Mesenchymal stem cell (in vitro differentiated cells and primary cell): Measurements from ENCODE around the gene IL10RB.

ENCODE experiments used
- DNase-seq: peaks from one replicate; pipeline ENCODE4 v3.0.0-alpha.2; 2013
- H2AFZ ChIP-seq: one replicate; pipeline ENCODE4 v1.6.1; 2013; ENCODE audit warnings: low read depth, mild to moderate bottlenecking, control low read depth, inconsistent platforms, low read length, moderate library complexity
- H2AK5ac ChIP-seq: 2 replicates; pipeline ENCODE4 v1.6.1; 2013; ENCODE audit warnings: low read length, moderate library complexity, mild to moderate bottlenecking, inconsistent platforms; ENCODE audit not compliant: severe bottlenecking
- H2BK120ac ChIP-seq: one replicate; pipeline ENCODE4 v1.6.1; 2013; ENCODE audit warnings: low read depth, mild to moderate bottlenecking, inconsistent platforms, low read length, moderate library complexity
- H2BK12ac ChIP-seq, 2 experiments: one replicate each; pipeline ENCODE4 v1.6.1; 2013; ENCODE audit warnings: inconsistent platforms in 2 of 2, low read length in 2 of 2, mild to moderate bottlenecking in 2 of 2, moderate library complexity in 2 of 2, control low read depth in 1 of 2
- H2BK15ac ChIP-seq: one replicate; pipeline ENCODE4 v1.6.1; 2013; ENCODE audit warnings: mild to moderate bottlenecking, low read depth, inconsistent platforms; ENCODE audit not compliant: poor library complexity, severe bottlenecking
- H2BK5ac ChIP-seq: 2 replicates; pipeline ENCODE4 v1.6.1; 2013; ENCODE audit warnings: low read depth, mild to moderate bottlenecking, low read length, control low read depth, inconsistent platforms; ENCODE audit not compliant: poor library complexity, severe bottlenecking
- H3K14ac ChIP-seq, 2 experiments: one replicate each; pipeline ENCODE4 v1.6.1; 2013; ENCODE audit warnings: inconsistent platforms in 2 of 2, low read length in 2 of 2, control low read depth in 1 of 2, mild to moderate bottlenecking in 1 of 2, moderate library complexity in 1 of 2
- H3K18ac ChIP-seq, 2 experiments: one replicate each; pipeline ENCODE4 v1.6.1; 2013; ENCODE audit warnings: inconsistent platforms in 2 of 2, low read length in 2 of 2, control low read depth in 1 of 2, low read depth in 1 of 2, mild to moderate bottlenecking in 1 of 2
- H3K23ac ChIP-seq, 2 experiments: one replicate each; pipeline ENCODE4 v1.6.1; 2013; ENCODE audit warnings: inconsistent platforms in 2 of 2, low read length in 2 of 2, mild to moderate bottlenecking in 2 of 2, moderate library complexity in 2 of 2, control low read depth in 1 of 2
- H3K27ac ChIP-seq: 2 replicates; pipeline ENCODE4 v1.5.1; 2013; ENCODE audit warnings: mild to moderate bottlenecking, moderate library complexity, low read length, control low read depth, inconsistent platforms; ENCODE audit not compliant: poor library complexity, severe bottlenecking
- H3K27me3 ChIP-seq, 2 experiments: 2 replicates each; pipeline versions ENCODE4 v1.6.1 to v1.7.0; 2013; ENCODE audit warnings: low read length in 2 of 2, mild to moderate bottlenecking in 2 of 2, moderate library complexity in 2 of 2, control low read depth in 1 of 2, inconsistent platforms in 1 of 2; ENCODE audit not compliant: control insufficient read depth in 1 of 2, insufficient read depth in 1 of 2
- H3K36me3 ChIP-seq, 2 experiments: 2 replicates each; pipeline versions ENCODE4 v1.6.1 to v1.7.0; 2013; ENCODE audit warnings: low read length in 2 of 2, control low read depth in 1 of 2, inconsistent platforms in 1 of 2, low read depth in 1 of 2, mild to moderate bottlenecking in 1 of 2; ENCODE audit not compliant: insufficient read depth in 2 of 2, control insufficient read depth in 1 of 2
- H3K4ac ChIP-seq, 2 experiments: one replicate each; pipeline ENCODE4 v1.6.1; 2013; ENCODE audit warnings: inconsistent platforms in 2 of 2, low read length in 2 of 2, mild to moderate bottlenecking in 2 of 2, moderate library complexity in 2 of 2, control low read depth in 1 of 2, low read depth in 1 of 2
- H3K4me1 ChIP-seq: 2 replicates; pipeline ENCODE4 v1.6.1; 2013; ENCODE audit warnings: low read depth, low read length, control low read depth; ENCODE audit not compliant: control insufficient read depth, insufficient read depth
- H3K4me2 ChIP-seq: 2 replicates; pipeline ENCODE4 v1.6.1; 2013; ENCODE audit warnings: low read length, mild to moderate bottlenecking, inconsistent platforms; ENCODE audit not compliant: poor library complexity, severe bottlenecking
- H3K4me3 ChIP-seq, 2 experiments: 2 replicates each; pipeline versions ENCODE4 v1.5.1 to v1.7.0; 2013; ENCODE audit warnings: low read length in 2 of 2, mild to moderate bottlenecking in 2 of 2, control low read depth in 1 of 2, low read depth in 1 of 2; ENCODE audit not compliant: insufficient read depth in 1 of 2
- H3K79me1 ChIP-seq: replicated peaks from 2 replicates; pipeline ENCODE4 v1.6.1; 2013; ENCODE audit warnings: mild to moderate bottlenecking, control low read depth, low read length, inconsistent platforms; ENCODE audit not compliant: poor library complexity, severe bottlenecking
- H3K9ac ChIP-seq: 2 replicates; pipeline ENCODE4 v1.7.0; 2013; ENCODE audit warnings: mild to moderate bottlenecking, low read length, moderate library complexity
- H3K9me3 ChIP-seq: 2 replicates; pipeline ENCODE4 v1.7.0; 2013; ENCODE audit warnings: mild to moderate bottlenecking, low read length; ENCODE audit not compliant: control insufficient read depth
- H4K8ac ChIP-seq: one replicate; pipeline ENCODE4 v1.6.1; 2013; ENCODE audit warnings: inconsistent platforms, mild to moderate bottlenecking, low read length, moderate library complexity
- H4K91ac ChIP-seq: one replicate; pipeline ENCODE4 v1.6.1; 2013; ENCODE audit warnings: mild to moderate bottlenecking, low read length, inconsistent platforms
- WGBS: methylation state at CpG from one replicate; pipeline ENCODE4 v1.1.7; 2013; ENCODE audit warnings: mixed read lengths; 5-methylcytosine and 5-hydroxymethylcytosine counted together

Gene IL10RB

GRCh38 chr21:33268393-33268736 lies 2.2 kb downstream of the IL10RB start:
- no peak overlapping the region for H2AFZ ChIP-seq
- no peaks in the 10 kb centered on the region for H3K27me3 ChIP-seq
- no peak overlapping the region for H3K9ac ChIP-seq
- H4K91ac ChIP-seq: no peak overlapping the region
- no peak overlapping the region for H3K14ac ChIP-seq
- H3K9me3 ChIP-seq: no peaks in the 10 kb centered on the region
- no peak overlapping the region for H3K18ac ChIP-seq
- H3K4me2 ChIP-seq: no peak overlapping the region
- H2BK120ac ChIP-seq: no peak overlapping the region
- H3K4me3 ChIP-seq: no peak overlapping the region
- WGBS: 97% methylated on average over 6 of the region's 7 CpGs
- peaks cover 25% of the 10 kb centered on the region for H3K79me1 ChIP-seq
- H3K23ac ChIP-seq: no peak overlapping the region
- no peak overlapping the region for H4K8ac ChIP-seq
- H3K4ac ChIP-seq: no peak overlapping the region
- no peak overlapping the region for H2BK5ac ChIP-seq
- peaks cover 14 to 43% of the 10 kb centered on the region in 2 experiments for H3K36me3 ChIP-seq
- no peak overlapping the region for H3K27ac ChIP-seq
- H2AK5ac ChIP-seq: no peak overlapping the region
- H2BK12ac ChIP-seq: no peak overlapping the region
- no peak overlapping the region for H2BK15ac ChIP-seq
- H3K4me1 ChIP-seq: peaks cover 12% of the 10 kb centered on the region
- no peak for DNase-seq

- no peak overlapping the region for H4K8ac ChIP-seq
- H3K36me3 ChIP-seq: peaks cover 12 to 45% of the 10 kb centered on the region in 2 experiments
- H2BK15ac ChIP-seq: no peak overlapping the region
- no peak for DNase-seq
- H3K23ac ChIP-seq: no peak overlapping the region
- H2BK120ac ChIP-seq: no peak overlapping the region
- H2AFZ ChIP-seq: no peak overlapping the region
- H3K27ac ChIP-seq: no peak overlapping the region
- no peak overlapping the region for H2AK5ac ChIP-seq
- peaks cover 12% of the 10 kb centered on the region for H3K4me1 ChIP-seq
- H3K27me3 ChIP-seq: no peaks in the 10 kb centered on the region
- 97% methylated on average over 11 of the region's 12 CpGs for WGBS
- H3K9ac ChIP-seq: no peak overlapping the region
- no peak overlapping the region for H3K4ac ChIP-seq
- H3K4me2 ChIP-seq: no peak overlapping the region
- no peak overlapping the region for H3K4me3 ChIP-seq
- no peak overlapping the region for H2BK5ac ChIP-seq
- no peak overlapping the region for H2BK12ac ChIP-seq
- H3K9me3 ChIP-seq: no peaks in the 10 kb centered on the region
- no peak overlapping the region for H3K18ac ChIP-seq
- peaks cover 23% of the 10 kb centered on the region for H3K79me1 ChIP-seq
- H3K14ac ChIP-seq: no peak overlapping the region
- no peak overlapping the region for H4K91ac ChIP-seq
Measured at GRCh38 chr21:33268737-33269441, 2.7 kb downstream of the IL10RB start.

- no peak overlapping the region for H3K27ac ChIP-seq
- H3K4me3 ChIP-seq: no peak overlapping the region
- peaks cover 5% of the 10 kb centered on the region for H3K9me3 ChIP-seq
- no peak overlapping the region for H2BK15ac ChIP-seq
- no peak overlapping the region for H4K91ac ChIP-seq
- no peak overlapping the region for H3K18ac ChIP-seq
- no peak for DNase-seq
- H3K23ac ChIP-seq: no peak overlapping the region
- H2BK5ac ChIP-seq: no peak overlapping the region
- no peak overlapping the region for H2BK120ac ChIP-seq
- no peak overlapping the region for H3K9ac ChIP-seq
- 95% methylated on average over 5 of the region's 8 CpGs for WGBS
- H2BK12ac ChIP-seq: no peak overlapping the region
- H3K79me1 ChIP-seq: peaks cover 19% of the 10 kb centered on the region
- H3K4ac ChIP-seq: no peak overlapping the region
- no peaks in the 10 kb centered on the region for H3K27me3 ChIP-seq
- H2AFZ ChIP-seq: no peak overlapping the region
- H3K36me3 ChIP-seq: peaks cover 14 to 60% of the 10 kb centered on the region in 2 experiments
- H3K14ac ChIP-seq: no peak overlapping the region
- H3K4me1 ChIP-seq: peaks cover 9% of the 10 kb centered on the region
- H3K4me2 ChIP-seq: no peak overlapping the region
- no peak overlapping the region for H4K8ac ChIP-seq
- H2AK5ac ChIP-seq: no peak overlapping the region
Measured at GRCh38 chr21:33270986-33271385, 4.8 kb downstream of the IL10RB start.

- Histone ChIP-seq H2AFZ (no peak overlapping the region), H2BK15ac (no peak overlapping the region), H3K79me1 (peaks cover 11% of the 10 kb centered on the region), H3K36me3 (peaks cover 17 to 74% of the 10 kb centered on the region in 2 experiments), H4K91ac (no peak overlapping the region), H2BK5ac (no peak overlapping the region), H2AK5ac (no peak overlapping the region), H2BK12ac (no peak overlapping the region), H4K8ac (no peak overlapping the region), H3K4me1 (peaks cover 4% of the 10 kb centered on the region), H3K4me2 (no peak overlapping the region), H3K18ac (no peak overlapping the region), H3K9ac (no peak overlapping the region), H3K23ac (no peak overlapping the region), H2BK120ac (no peak overlapping the region), H3K14ac (no peak overlapping the region), H3K9me3 (peaks cover 7% of the 10 kb centered on the region), H3K27me3 (no peaks in the 10 kb centered on the region), H3K27ac (no peak overlapping the region), H3K4me3 (no peak overlapping the region), H3K4ac (no peak overlapping the region)
- WGBS: 96% methylated on average over 6 of the region's 6 CpGs
- DNase-seq: no peak
Measured at GRCh38 chr21:33273044-33273443, 6.9 kb downstream of the IL10RB start.
